Measurements from ENCODE around the gene USP36. TPM values are rescaled to one million over a fixed set of nuclear protein-coding genes. Genes with fewer than 3 reads are reported as not detected.

USP36 gene
- total RNA-seq, 5 donors from 2014 or later (not counting 1 experiment from before 2014, with no cell fraction given), result 132 to 487 (median 143) TPM

GRCh38 chr17:78791840-78792709 is 48.5 kb downstream of the USP36 start:
- ATAC-seq (replicated peaks in 1 of 4) (no peak), DNase-seq (no peak)
- CTCF ChIA-PET, result interaction anchor here (0.6 kb wide), 2 partner anchors 13 to 26 kb away, joined by 3 to 4 read pairs; no protein-coding TSS in a partner anchor
- 100% methylated on average over 8 of the region's 11 CpGs for WGBS (ENCODE audit: insufficient coverage)
- Mint-ChIP-seq H3K27me3 (no peaks in the 10 kb centered on the region), H3K27ac (peak overlapping the region; percentile 89 to 93), H3K4me1 (peaks cover 63 to 81% (median 74%) of the 10 kb centered on the region in 3 donors), H3K4me3 (peak overlapping the region in 1 of 3 donors; percentile 1), H3K36me3 (peaks cover 47% of the 10 kb centered on the region), H3K9me3 (no peaks in the 10 kb centered on the region)
- H3K9me3 ChIP-seq, result no peaks in the 10 kb centered on the region
- no peak overlapping the region for H3K4me3 ChIP-seq (ENCODE audit: control insufficient read depth in 1 of 2, extremely low read depth in 1 of 2, low read length in 1 of 2)
- no peaks in the 10 kb centered on the region for H3K27me3 ChIP-seq (replicated peaks in 1 of 2; ENCODE audit: control insufficient read depth in 2 of 2, extremely low read depth in 1 of 2, insufficient read depth in 2 of 2, low read length in 1 of 2)
- H3K36me3 ChIP-seq (ENCODE audit: control insufficient read depth in 2 of 2, extremely low read depth in 1 of 2, insufficient read depth in 1 of 2, low read length in 1 of 2), result peaks cover 25 to 31% of the 10 kb centered on the region in 2 donors
- POLR2A ChIA-PET, result interaction anchor here in 1 of 2 donors (1.0 kb wide), 1 partner anchor 27 kb away, joined by 3 read pairs; no protein-coding TSS in a partner anchor
- peak overlapping the region; percentile 58 for H3K27ac ChIP-seq (ENCODE audit: low read length)
- H3K4me1 ChIP-seq (ENCODE audit: control insufficient read depth in 1 of 2, extremely low read depth in 1 of 2, insufficient read depth in 2 of 2, low read length in 2 of 2), result peaks cover 9 to 77% of the 10 kb centered on the region in 2 experiments

GRCh38 chr17:78790552-78790951 is 50.1 kb downstream of the USP36 start:
- peaks cover 69 to 83% (median 81%) of the 10 kb centered on the region in 3 donors for H3K4me1 Mint-ChIP-seq
- DNase-seq (no peak), ATAC-seq (replicated peaks in 1 of 4) (no peak)
- 100% methylated on average over 1 of the region's 4 CpGs for WGBS (ENCODE audit: insufficient coverage)
- CTCF ChIA-PET, result interaction anchor here in 1 of 2 donors (0.6 to 1.0 kb wide), 4 partner anchors 20 to 79 kb away, joined by 3 to 5 read pairs (median 4); no protein-coding TSS in a partner anchor
- POLR2A ChIA-PET, result interaction anchor here (0.6 to 0.8 kb wide), 3 partner anchors 8 to 465 kb away, joined by 3 to 18 read pairs (median 5); no protein-coding TSS in a partner anchor
- H3K36me3 Mint-ChIP-seq, result peaks cover 33% of the 10 kb centered on the region
- H3K27ac ChIP-seq (ENCODE audit: low read length), result peak overlapping the region; percentile 73
- H3K27me3 Mint-ChIP-seq, result no peaks in the 10 kb centered on the region
- H3K9me3 Mint-ChIP-seq, result no peaks in the 10 kb centered on the region
- H3K4me3 ChIP-seq (ENCODE audit: control insufficient read depth in 1 of 2, extremely low read depth in 1 of 2, low read length in 1 of 2), result no peak overlapping the region
- peaks cover 10 to 17% of the 10 kb centered on the region in 2 donors for H3K36me3 ChIP-seq (ENCODE audit: control insufficient read depth in 2 of 2, extremely low read depth in 1 of 2, insufficient read depth in 1 of 2, low read length in 1 of 2)
- H3K27ac Mint-ChIP-seq, result peak overlapping the region; percentile 89 to 93
- peak overlapping the region in 1 of 3 donors; percentile 63 for H3K4me3 Mint-ChIP-seq
- peaks cover 9 to 91% of the 10 kb centered on the region in 2 experiments for H3K4me1 ChIP-seq (ENCODE audit: control insufficient read depth in 1 of 2, extremely low read depth in 1 of 2, insufficient read depth in 2 of 2, low read length in 2 of 2)
- no peaks in the 10 kb centered on the region for H3K9me3 ChIP-seq
- no peaks in the 10 kb centered on the region for H3K27me3 ChIP-seq (replicated peaks in 1 of 2; ENCODE audit: control insufficient read depth in 2 of 2, extremely low read depth in 1 of 2, insufficient read depth in 2 of 2, low read length in 1 of 2)

GRCh38 chr17:78789663-78790181 is 50.9 kb downstream of the USP36 start:
- H3K4me1 ChIP-seq (ENCODE audit: control insufficient read depth in 1 of 2, extremely low read depth in 1 of 2, insufficient read depth in 2 of 2, low read length in 2 of 2), result peaks cover 9 to 91% of the 10 kb centered on the region in 2 experiments
- H3K27ac ChIP-seq (ENCODE audit: low read length), result peak overlapping the region; percentile 73
- H3K27ac Mint-ChIP-seq, result peak overlapping the region; percentile 89 to 93

GRCh38 chr17:78789149-78789662 is 51.4 kb downstream of the USP36 start:
- peak overlapping the region; percentile 89 to 93 for H3K27ac Mint-ChIP-seq
- peak; percentile 56 to 65 (median 61) for ATAC-seq (replicated peaks in 1 of 4)
- no peak overlapping the region for H3K4me3 ChIP-seq (ENCODE audit: control insufficient read depth in 1 of 2, extremely low read depth in 1 of 2, low read length in 1 of 2)
- H3K27me3 Mint-ChIP-seq, result no peaks in the 10 kb centered on the region
- H3K36me3 ChIP-seq (ENCODE audit: control insufficient read depth in 2 of 2, extremely low read depth in 1 of 2, insufficient read depth in 1 of 2, low read length in 1 of 2), result peaks cover 0 to 5% of the 10 kb centered on the region in 2 donors
- H3K36me3 Mint-ChIP-seq, result peaks cover 23% of the 10 kb centered on the region
- H3K4me3 Mint-ChIP-seq, result peak overlapping the region; percentile 40 to 63 (median 45)
- WGBS (ENCODE audit: insufficient coverage), result 6% methylated on average over 2 of the region's 5 CpGs
- peak overlapping the region; percentile 73 for H3K27ac ChIP-seq (ENCODE audit: low read length)
- no peaks in the 10 kb centered on the region for H3K9me3 Mint-ChIP-seq
- ChIA-PET POLR2A (interaction anchor here (0.6 to 1.2 kb wide), 7 partner anchors 15 to 31 kb away, joined by 3 to 7 read pairs (median 3); no protein-coding TSS in a partner anchor), CTCF (interaction anchor here in 1 of 2 donors (0.8 to 1.0 kb wide), 3 partner anchors 10 to 47 kb away, joined by 3 to 4 read pairs (median 3); no protein-coding TSS in a partner anchor)
- peaks cover 9 to 93% of the 10 kb centered on the region in 2 experiments for H3K4me1 ChIP-seq (ENCODE audit: control insufficient read depth in 1 of 2, extremely low read depth in 1 of 2, insufficient read depth in 2 of 2, low read length in 2 of 2)
- no peaks in the 10 kb centered on the region for H3K9me3 ChIP-seq
- H3K27me3 ChIP-seq (replicated peaks in 1 of 2; ENCODE audit: control insufficient read depth in 2 of 2, extremely low read depth in 1 of 2, insufficient read depth in 2 of 2, low read length in 1 of 2), result no peaks in the 10 kb centered on the region
- H3K4me1 Mint-ChIP-seq, result peaks cover 75 to 87% (median 85%) of the 10 kb centered on the region in 3 donors
- no peak for DNase-seq

More at GRCh38 chr17:78789663-78790181, 50.9 kb downstream of the USP36 start:
- no peaks in the 10 kb centered on the region for H3K9me3 ChIP-seq
- peak; percentile 75 to 89 (median 83) for ATAC-seq (replicated peaks in 1 of 4)
- no peaks in the 10 kb centered on the region for H3K27me3 Mint-ChIP-seq
- peaks cover 26% of the 10 kb centered on the region for H3K36me3 Mint-ChIP-seq
- peaks cover 74 to 89% (median 84%) of the 10 kb centered on the region in 3 donors for H3K4me1 Mint-ChIP-seq
- H3K9me3 Mint-ChIP-seq, result no peaks in the 10 kb centered on the region
- 10% methylated on average over 3 of the region's 14 CpGs for WGBS (ENCODE audit: insufficient coverage)
- peak; percentile 55 to 88 (median 78) for DNase-seq
- H3K4me3 Mint-ChIP-seq, result peak overlapping the region; percentile 40 to 63 (median 45)
- H3K36me3 ChIP-seq (ENCODE audit: control insufficient read depth in 2 of 2, extremely low read depth in 1 of 2, insufficient read depth in 1 of 2, low read length in 1 of 2), result peaks cover 4 to 10% of the 10 kb centered on the region in 2 donors
- CTCF ChIA-PET, result interaction anchor here (0.5 to 1.0 kb wide), 7 partner anchors 9 to 280 kb away, joined by 3 to 4 read pairs (median 3); no protein-coding TSS in a partner anchor
- H3K4me3 ChIP-seq (ENCODE audit: control insufficient read depth in 1 of 2, extremely low read depth in 1 of 2, low read length in 1 of 2), result no peak overlapping the region
- POLR2A ChIA-PET, result interaction anchor here (0.6 to 1.2 kb wide), 10 partner anchors 13 to 465 kb away, joined by 3 to 7 read pairs (median 3); no protein-coding TSS in a partner anchor
- no peaks in the 10 kb centered on the region for H3K27me3 ChIP-seq (replicated peaks in 1 of 2; ENCODE audit: control insufficient read depth in 2 of 2, extremely low read depth in 1 of 2, insufficient read depth in 2 of 2, low read length in 1 of 2)

- ChIA-PET CTCF (no interaction called here), POLR2A (no interaction called here)
- ATAC-seq (replicated peaks in 1 of 4) (no peak), DNase-seq (no peak)
- no peaks in the 10 kb centered on the region for H3K27me3 ChIP-seq (replicated peaks in 1 of 2; ENCODE audit: control insufficient read depth in 2 of 2, extremely low read depth in 1 of 2, insufficient read depth in 2 of 2, low read length in 1 of 2)
- peaks cover 0 to 2% of the 10 kb centered on the region in 2 donors for H3K36me3 ChIP-seq (ENCODE audit: control insufficient read depth in 2 of 2, extremely low read depth in 1 of 2, insufficient read depth in 1 of 2, low read length in 1 of 2)
- Mint-ChIP-seq H3K27me3 (no peaks in the 10 kb centered on the region), H3K9me3 (no peaks in the 10 kb centered on the region), H3K27ac (peak overlapping the region; percentile 89 to 93), H3K4me1 (peaks cover 75 to 87% (median 85%) of the 10 kb centered on the region in 3 donors), H3K4me3 (peak overlapping the region in 1 of 3 donors; percentile 63), H3K36me3 (peaks cover 17% of the 10 kb centered on the region)
- peaks cover 9 to 96% of the 10 kb centered on the region in 2 experiments for H3K4me1 ChIP-seq (ENCODE audit: control insufficient read depth in 1 of 2, extremely low read depth in 1 of 2, insufficient read depth in 2 of 2, low read length in 2 of 2)
- H3K4me3 ChIP-seq (ENCODE audit: control insufficient read depth in 1 of 2, extremely low read depth in 1 of 2, low read length in 1 of 2), result no peak overlapping the region
- 100% methylated on average over 1 of the region's 7 CpGs for WGBS (ENCODE audit: insufficient coverage)
- H3K27ac ChIP-seq (ENCODE audit: low read length), result peak overlapping the region; percentile 0
- no peaks in the 10 kb centered on the region for H3K9me3 ChIP-seq
These were observed 52.2 kb downstream of the USP36 start for GRCh38 chr17:78788451-78788850.

Data from T-cell (primary cell).